ENCODE results near the gene HTT.

DNA sequence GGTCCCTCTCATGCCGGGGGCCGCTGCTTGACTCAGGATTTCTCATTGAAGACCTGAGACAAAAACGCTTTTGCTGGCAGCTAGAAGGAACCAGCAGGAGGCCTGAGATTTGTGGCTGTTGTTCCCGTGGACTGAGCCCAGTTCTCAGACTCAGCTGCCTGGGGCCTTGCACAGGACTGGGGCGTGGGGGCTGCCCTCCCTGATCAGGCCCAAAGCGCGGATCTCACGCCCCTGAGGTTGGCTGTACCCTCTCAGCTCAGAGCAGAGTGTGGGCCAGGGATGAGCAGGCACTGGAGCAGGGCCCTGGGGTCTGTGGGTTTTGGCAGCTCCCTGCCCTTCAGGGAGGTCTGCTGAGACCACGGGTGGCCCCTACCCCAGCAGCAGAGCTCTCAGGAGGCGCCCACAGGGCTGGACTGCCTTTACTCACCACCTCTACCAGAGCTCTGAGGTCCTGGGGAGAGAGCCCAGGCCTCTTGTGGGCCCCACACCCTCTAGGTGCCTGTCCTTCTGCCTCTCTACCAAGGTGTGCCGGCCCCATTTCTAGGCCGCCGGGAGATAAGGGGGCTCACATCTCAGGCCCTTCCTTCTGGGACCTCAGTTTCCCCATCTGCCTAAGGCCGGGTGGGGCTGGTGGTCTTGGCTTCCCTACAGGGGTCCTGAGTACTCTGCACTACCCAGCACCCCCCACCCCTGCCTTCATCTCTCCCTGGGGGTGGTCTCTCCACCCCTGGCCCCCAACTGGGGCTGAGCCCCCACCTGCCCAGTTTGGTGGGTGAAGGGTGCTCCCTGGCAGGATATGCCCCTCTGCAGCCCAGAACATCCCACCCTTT, 180.0 kb downstream of the HTT start:
- no peak for TF ChIP-seq SIN3A (IDR thresholded peaks at IDR 0.05; ENCODE audit: low read depth)
- TF ChIP-seq, protein P1, sequence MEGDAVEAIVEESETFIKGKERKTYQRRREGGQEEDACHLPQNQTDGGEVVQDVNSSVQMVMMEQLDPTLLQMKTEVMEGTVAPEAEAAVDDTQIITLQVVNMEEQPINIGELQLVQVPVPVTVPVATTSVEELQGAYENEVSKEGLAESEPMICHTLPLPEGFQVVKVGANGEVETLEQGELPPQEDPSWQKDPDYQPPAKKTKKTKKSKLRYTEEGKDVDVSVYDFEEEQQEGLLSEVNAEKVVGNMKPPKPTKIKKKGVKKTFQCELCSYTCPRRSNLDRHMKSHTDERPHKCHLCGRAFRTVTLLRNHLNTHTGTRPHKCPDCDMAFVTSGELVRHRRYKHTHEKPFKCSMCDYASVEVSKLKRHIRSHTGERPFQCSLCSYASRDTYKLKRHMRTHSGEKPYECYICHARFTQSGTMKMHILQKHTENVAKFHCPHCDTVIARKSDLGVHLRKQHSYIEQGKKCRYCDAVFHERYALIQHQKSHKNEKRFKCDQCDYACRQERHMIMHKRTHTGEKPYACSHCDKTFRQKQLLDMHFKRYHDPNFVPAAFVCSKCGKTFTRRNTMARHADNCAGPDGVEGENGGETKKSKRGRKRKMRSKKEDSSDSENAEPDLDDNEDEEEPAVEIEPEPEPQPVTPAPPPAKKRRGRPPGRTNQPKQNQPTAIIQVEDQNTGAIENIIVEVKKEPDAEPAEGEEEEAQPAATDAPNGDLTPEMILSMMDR (IDR thresholded peaks at IDR 0.05 in 2 of 3, conservative IDR thresholded peaks at IDR 0.05 in 1 of 3; ENCODE audit: borderline replicate concordance in 1 of 3, insufficient read depth in 1 of 3, low read depth in 2 of 3, low read length in 2 of 3), result no peak
- no peak for TF ChIP-seq ZFX (IDR thresholded peaks at IDR 0.05)
